SKM-1 (cell line): ENCODE data around the gene IPCEF1.
"Not testable (repeated sequence)": the region's sequence is repeated elsewhere in the genome, so short reads cannot be mapped to it uniquely, and the experiment has no call there.

Source experiments
- DNase-seq: peaks from one replicate; lab custom pipeline; 2025; ENCODE audit not compliant: unreplicated experiment; lab: John Stamatoyannopoulos, UW

IPCEF1 gene

DNA sequence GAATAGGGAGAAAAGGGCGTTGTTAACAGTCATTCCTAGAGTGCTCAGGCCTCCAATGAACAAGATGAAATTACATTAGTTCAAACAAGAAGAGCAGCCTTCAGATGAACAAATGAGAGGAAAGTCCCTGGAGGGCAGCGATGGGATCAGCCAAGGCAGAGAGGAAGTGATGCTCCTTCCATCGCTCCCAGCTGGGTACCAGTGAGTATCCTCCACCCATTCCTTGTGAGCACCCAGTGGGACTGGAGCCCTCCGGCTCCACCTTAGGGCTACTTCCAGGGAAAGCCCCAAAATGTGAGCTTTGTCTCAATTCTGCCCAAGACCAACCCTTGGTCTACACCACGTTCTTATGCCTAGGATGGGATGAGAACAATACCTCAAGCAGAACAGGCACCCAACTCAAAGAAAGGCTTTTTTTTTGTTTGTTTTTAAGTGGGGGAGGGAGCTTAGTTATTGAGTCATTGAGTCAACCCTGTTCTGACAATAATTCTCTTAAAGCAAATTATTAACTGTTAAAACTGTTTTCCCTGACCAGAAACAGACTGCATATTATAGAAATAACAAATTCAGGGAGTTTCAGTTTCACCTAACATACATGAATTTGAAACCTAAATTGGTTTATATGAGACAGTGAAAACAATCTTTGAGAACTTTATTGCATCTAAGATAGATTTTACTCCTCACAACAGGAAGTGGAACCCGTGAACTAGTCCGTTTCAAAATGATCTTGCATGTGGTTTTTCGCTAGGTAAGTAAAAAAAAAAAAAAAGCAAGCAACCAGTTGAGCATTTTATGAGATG lies 106.9 kb downstream of the IPCEF1 start:
- DNase-seq, result no peak

DNA sequence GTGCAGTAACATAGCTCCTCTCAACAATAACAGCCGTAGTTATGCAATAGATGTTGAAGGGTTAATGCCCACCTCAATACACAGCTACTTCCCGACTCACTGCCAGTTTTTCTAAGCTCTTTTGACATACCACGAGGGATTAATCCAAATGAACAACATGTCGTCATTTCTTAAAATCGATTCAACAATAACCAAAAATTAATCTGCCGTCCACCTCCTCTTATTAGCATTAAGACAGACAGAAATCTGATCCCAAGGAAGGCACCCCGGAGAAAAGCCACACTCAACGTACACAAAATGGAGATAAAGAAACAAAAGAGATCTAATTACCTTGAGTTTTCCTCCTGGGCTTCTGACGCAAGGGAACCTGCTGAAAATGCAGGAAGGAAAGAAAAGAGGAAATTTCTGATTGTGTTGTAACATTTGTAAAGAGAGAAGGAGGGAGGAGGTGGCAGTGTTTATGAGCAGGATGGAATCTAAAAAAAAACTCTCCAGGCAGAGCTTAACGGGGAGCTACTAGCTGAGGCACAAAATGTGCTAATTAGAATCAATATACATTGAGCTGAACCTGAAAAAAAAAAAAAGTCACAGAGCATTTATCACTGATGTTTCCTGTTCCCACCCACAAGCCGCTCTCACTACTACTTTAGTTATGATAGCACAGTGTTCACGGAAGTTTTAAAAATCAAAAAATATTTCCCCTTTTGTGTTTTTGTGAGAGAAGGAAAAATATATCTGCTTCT lies 109.3 kb downstream of the IPCEF1 start:
- DNase-seq, result peak; percentile 54

GRCh38 chr6:154246723-154247118 lies 109.9 kb downstream of the IPCEF1 start:
- DNase-seq, result no peak

GRCh38 chr6:154245506-154245905 lies 111.1 kb downstream of the IPCEF1 start:
- no peak for DNase-seq

DNA sequence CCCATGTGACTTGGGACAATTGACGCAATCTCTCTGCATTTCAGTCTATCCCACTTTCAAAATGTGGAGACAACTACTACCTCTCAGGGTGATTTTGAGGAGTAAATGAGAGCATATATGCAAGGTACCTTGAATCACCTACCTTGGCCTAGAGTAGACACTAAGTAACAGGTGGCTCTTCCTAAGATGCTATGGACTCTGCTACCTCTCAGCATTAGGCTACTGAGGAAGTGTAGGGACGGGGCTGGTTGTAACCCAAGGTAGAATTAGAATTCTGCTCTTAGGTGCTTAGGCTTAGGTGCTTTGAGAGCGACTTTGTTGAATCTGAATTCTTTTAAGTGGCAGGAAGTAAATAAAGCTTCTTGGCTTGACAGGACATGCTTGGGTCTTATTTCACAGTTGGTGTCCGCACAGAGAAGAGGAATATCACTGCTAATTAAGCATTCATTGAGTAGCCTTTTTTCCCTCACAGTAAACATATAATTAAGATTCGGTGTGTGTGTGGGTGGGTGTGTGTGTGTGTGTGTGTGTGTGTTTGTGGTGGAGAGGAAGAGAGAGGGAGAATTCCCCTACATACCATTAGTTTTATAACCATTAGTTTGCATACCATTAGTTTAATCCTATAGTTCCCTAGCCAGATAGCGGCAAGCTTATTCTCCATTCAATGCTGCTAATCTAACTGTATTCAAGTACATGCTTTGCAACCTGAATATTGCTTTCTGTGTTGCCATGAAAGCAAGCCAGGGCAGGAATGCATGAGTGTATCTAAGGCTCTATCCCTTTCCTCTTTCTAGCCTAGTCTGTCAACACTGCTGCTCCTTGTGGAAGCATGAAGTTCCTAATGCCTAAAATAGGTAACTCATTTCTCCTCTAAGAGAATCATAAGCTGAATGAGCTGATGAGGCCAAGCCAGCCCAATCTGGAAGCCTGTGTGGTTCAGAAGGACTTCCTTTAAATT lies 112.5 kb downstream of the IPCEF1 start:
- DNase-seq, result no peak

- DNase-seq, result no peak
Measured at GRCh38 chr6:154242617-154243357, 113.8 kb downstream of the IPCEF1 start.

- DNase-seq, result no peak
Measured at GRCh38 chr6:154241581-154241980, 115.0 kb downstream of the IPCEF1 start.

DNA sequence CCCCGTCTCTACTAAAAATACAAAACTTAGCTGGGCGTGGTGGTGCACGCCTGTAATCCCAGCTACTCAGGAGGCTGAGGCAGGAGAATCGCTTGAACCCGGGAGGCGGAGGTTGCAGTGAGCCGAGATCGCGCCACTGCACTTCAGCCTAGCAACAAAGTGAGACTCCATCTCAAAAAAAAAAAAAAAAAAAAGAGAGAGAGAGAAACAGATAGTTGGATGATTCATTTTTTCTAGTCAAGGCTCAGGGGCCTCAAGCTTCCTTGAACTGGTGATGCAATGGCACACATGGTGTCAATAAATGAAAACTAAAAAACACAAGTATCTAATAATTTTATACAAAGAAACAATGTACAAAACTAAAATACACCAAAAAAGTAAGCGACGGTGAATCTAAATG lies 115.5 kb downstream of the IPCEF1 start:
- not testable (repeated sequence) for DNase-seq

GRCh38 chr6:154239392-154239791 lies 117.2 kb downstream of the IPCEF1 start:
- DNase-seq, result no peak

DNA sequence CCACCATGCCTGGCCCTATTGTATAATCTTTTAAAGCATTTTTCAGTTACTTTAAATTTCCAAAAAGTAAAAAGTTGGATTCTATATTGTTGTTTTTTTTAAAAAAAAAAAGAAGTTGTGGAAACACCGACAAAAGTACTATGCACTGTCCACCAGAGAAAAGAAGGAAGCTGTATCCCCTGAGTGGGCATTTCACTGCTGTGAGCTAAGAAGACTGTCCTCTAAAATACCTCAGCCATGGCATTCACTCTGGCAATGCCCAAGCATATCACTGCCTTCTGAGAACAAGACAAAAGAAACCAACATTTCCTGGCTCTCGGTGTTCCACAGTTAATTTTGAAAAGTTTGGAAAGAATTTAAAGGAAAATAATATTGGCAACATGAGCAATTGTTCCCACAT lies 117.8 kb downstream of the IPCEF1 start:
- no peak for DNase-seq

- DNase-seq, result no peak
Measured at GRCh38 chr6:154236646-154237301, 119.8 kb downstream of the IPCEF1 start.

GRCh38 chr6:154234019-154234772 lies 122.4 kb downstream of the IPCEF1 start:
- peak; percentile 43 for DNase-seq

DNA sequence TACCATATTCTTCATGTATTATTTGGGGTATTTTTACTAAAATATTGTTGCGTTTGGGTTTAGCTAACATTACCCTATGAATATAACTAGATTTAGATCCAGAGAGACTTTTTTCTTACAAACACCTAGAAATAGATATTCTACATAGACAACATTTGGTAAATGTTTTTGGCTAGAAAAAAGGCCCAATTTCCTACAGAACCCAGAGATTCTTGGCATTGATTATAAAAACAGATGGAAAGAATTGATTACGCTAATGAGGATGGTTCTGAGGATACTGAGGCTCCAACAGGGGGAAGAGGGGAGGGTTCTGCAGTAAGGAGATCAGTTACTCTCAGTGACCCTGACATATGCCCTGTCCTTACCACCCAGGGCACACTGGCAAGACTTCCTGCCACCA lies 123.2 kb downstream of the IPCEF1 start:
- DNase-seq, result no peak

- no peak for DNase-seq
Measured at GRCh38 chr6:154232013-154232910, 124.3 kb downstream of the IPCEF1 start.

DNA sequence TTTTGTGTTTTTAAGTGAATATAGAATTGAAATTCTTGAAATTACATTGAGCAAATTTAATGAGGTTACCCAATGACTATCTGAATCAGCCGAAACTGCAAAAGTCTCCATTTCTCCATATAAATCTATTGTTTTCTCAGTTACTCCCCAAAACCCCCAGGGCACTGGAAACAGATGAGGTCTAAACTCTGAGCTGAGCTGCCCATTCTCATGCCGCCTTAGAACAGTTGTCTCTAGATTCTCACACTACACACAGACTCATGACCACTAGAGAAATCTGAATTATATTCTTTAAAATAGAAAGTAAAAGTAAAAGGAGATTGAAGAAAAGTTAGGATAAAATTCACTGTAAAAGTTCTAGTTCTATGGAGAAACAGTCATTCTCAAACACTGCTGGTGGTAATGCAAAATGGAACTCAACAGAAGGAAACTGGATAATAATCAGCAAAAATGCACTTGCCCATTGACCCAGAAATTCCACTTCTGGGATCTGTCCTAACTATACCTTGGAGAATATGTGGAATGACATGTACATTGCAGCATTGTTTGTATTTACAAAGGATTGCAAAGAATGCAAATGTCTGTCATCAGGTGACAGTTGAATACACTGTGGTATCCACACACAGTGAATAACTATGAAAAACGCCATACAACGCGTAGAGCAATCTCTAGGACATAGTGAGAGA lies 125.5 kb downstream of the IPCEF1 start:
- DNase-seq, result no peak

- DNase-seq, result no peak
Measured at GRCh38 chr6:154230393-154230792, 126.2 kb downstream of the IPCEF1 start.

DNA sequence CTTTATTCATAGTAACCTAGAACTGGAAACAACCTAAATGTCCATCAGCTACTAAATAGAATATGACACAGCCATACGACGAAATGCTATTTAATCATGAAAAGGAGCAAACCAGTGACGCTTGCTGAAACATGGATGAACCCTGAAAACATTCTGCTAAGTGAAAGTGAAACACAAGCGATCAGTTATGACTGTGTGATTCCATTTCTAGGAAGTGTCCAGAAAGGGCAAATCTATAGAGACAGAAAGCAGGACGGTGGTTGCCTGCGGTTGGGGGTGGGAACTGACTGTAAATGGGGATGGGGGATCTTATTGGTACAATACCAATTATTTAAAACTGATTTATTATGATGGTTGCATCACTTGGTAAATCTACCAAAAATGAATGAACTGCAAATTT lies 126.8 kb downstream of the IPCEF1 start:
- no peak for DNase-seq

DNA sequence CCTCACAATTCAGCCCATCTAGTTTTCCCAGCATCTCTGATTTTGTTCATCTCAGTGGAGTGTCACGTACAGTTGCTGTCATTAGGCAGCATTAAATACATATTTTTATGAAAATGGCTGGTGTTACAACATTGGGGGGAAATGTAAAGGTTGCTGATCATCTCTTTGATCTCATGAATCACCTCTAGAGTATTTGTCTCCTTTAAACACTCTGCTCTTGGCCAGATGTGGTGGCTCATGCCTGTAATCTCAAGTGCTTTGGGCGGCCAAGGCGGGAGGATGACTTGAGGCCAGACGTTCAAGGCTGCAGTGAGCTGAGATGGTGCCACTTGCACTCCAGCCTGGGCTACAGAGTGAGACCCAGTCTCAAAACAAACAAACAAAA lies 128.1 kb downstream of the IPCEF1 start:
- DNase-seq, result no peak
